Mesendoderm (in vitro differentiated cells): ENCODE results near the gene FES.

Experiments
- DNase-seq: peaks from one replicate; pipeline ENCODE4 v3.0.0; 2013
- H2AK5ac ChIP-seq: 2 replicates; pipeline ENCODE4 v1.6.1; 2013; ENCODE audit warnings: low read length, inconsistent platforms
- H2BK120ac ChIP-seq: 2 replicates; pipeline ENCODE4 v1.6.1; 2013; ENCODE audit warnings: low read depth, mild to moderate bottlenecking, low read length, moderate library complexity, mixed read lengths
- H2BK15ac ChIP-seq: replicated peaks from 2 replicates; pipeline ENCODE4 v1.6.1; 2013; ENCODE audit warnings: low read depth, mild to moderate bottlenecking, moderate library complexity
- H2BK5ac ChIP-seq: 2 replicates; pipeline ENCODE4 v1.6.1; 2013; ENCODE audit warnings: low read length, inconsistent platforms
- H3K18ac ChIP-seq: 2 replicates; pipeline ENCODE4 v1.6.1; 2013; ENCODE audit warnings: mild to moderate bottlenecking, low read length, mixed read lengths
- H3K23ac ChIP-seq: one replicate; pipeline ENCODE4 v1.6.1; 2013; ENCODE audit warnings: low read length
- H3K27ac ChIP-seq: 2 replicates; pipeline ENCODE4 v1.5.1; 2013; ENCODE audit warnings: low read depth, mild to moderate bottlenecking, inconsistent platforms, low read length, moderate library complexity
- H3K27me3 ChIP-seq: 2 replicates; pipeline ENCODE4 v1.6.1; 2013; ENCODE audit warnings: low read length, control low read depth, mild to moderate bottlenecking, inconsistent platforms; ENCODE audit not compliant: insufficient read depth, poor library complexity
- H3K36me3 ChIP-seq: 2 replicates; pipeline ENCODE4 v1.6.1; 2013; ENCODE audit warnings: low read length, inconsistent platforms; ENCODE audit not compliant: control insufficient read depth, insufficient read depth
- H3K4ac ChIP-seq: one replicate; pipeline ENCODE4 v1.6.1; 2013; ENCODE audit warnings: low read depth, mild to moderate bottlenecking, low read length, moderate library complexity
- H3K4me1 ChIP-seq: 2 replicates; pipeline ENCODE4 v1.6.1; 2013; ENCODE audit warnings: low read depth, low read length, inconsistent platforms; ENCODE audit not compliant: control insufficient read depth
- H3K4me2 ChIP-seq: 2 replicates; pipeline ENCODE4 v1.6.1; 2013; ENCODE audit warnings: low read length
- H3K4me3 ChIP-seq: 2 replicates; pipeline ENCODE4 v1.5.1; 2013; ENCODE audit warnings: mild to moderate bottlenecking, low read length
- H3K56ac ChIP-seq: one replicate; pipeline ENCODE4 v1.6.1; 2013; ENCODE audit warnings: low read length
- H3K79me1 ChIP-seq: 2 replicates; pipeline ENCODE4 v1.6.1; 2013; ENCODE audit warnings: low read length, inconsistent platforms
- H3K79me2 ChIP-seq: 2 replicates; pipeline ENCODE4 v1.6.1; 2013; ENCODE audit warnings: mild to moderate bottlenecking, low read length; ENCODE audit not compliant: control insufficient read depth, insufficient read depth
- H3K9ac ChIP-seq: 2 replicates; pipeline ENCODE4 v1.6.1; 2013; ENCODE audit warnings: low read length, inconsistent platforms
- H4K5ac ChIP-seq: one replicate; pipeline ENCODE4 v1.6.1; 2013; ENCODE audit warnings: low read length
- H4K8ac ChIP-seq: one replicate; pipeline ENCODE4 v1.6.1; 2013; ENCODE audit warnings: low read depth, mild to moderate bottlenecking, control low read depth, low read length, moderate library complexity
- WGBS: extraction: QIAGEN DNeasy Blood & Tissue Kit; methylation state at CpG from one replicate; pipeline ENCODE4 v1.1.7; 2013; ENCODE audit warnings: low lambda C conversion rate, missing lambda C conversion rate; ENCODE audit not compliant: insufficient coverage; ENCODE audit errors: extremely low coverage; 5-methylcytosine and 5-hydroxymethylcytosine counted together

The FES gene

GRCh38 chr15:90871139-90871715 lies 13.1 kb upstream of the FES start:
- no CpG with 5 or more reads among the region's 71 CpGs for WGBS
- DNase-seq: peak; percentile 19
- Histone ChIP-seq H2BK5ac (peak overlapping the region; percentile 49), H2BK15ac (no peak overlapping the region), H3K27ac (peak overlapping the region; percentile 59), H3K9ac (peak overlapping the region; percentile 91), H3K4me2 (peak overlapping the region; percentile 53), H3K18ac (peak overlapping the region; percentile 97), H4K8ac (peak overlapping the region; percentile 59), H3K4me1 (peaks cover 31% of the 10 kb centered on the region), H3K27me3 (no peaks in the 10 kb centered on the region), H3K56ac (peak overlapping the region; percentile 94), H3K79me1 (peaks cover 9% of the 10 kb centered on the region), H2BK120ac (peak overlapping the region; percentile 73), H2AK5ac (no peak overlapping the region), H3K36me3 (peaks cover under 1% of the 10 kb centered on the region), H4K5ac (no peak overlapping the region), H3K23ac (peak overlapping the region; percentile 29), H3K4ac (peak overlapping the region; percentile 99), H3K4me3 (peak overlapping the region; percentile 68), H3K79me2 (peaks cover 33% of the 10 kb centered on the region)

- Histone ChIP-seq H2BK120ac (peak overlapping the region; percentile 29), H3K27me3 (no peaks in the 10 kb centered on the region), H2AK5ac (no peak overlapping the region), H3K79me1 (peaks cover 9% of the 10 kb centered on the region), H3K4me3 (peak overlapping the region; percentile 68), H3K36me3 (peaks cover 2% of the 10 kb centered on the region), H3K23ac (no peak overlapping the region), H3K79me2 (peaks cover 33% of the 10 kb centered on the region), H3K18ac (peak overlapping the region; percentile 97), H3K4ac (peak overlapping the region; percentile 99), H3K4me1 (peaks cover 31% of the 10 kb centered on the region), H3K9ac (peak overlapping the region; percentile 91), H3K4me2 (peak overlapping the region; percentile 92), H3K56ac (peak overlapping the region; percentile 94), H3K27ac (peak overlapping the region; percentile 59), H4K5ac (no peak overlapping the region), H2BK15ac (no peak overlapping the region), H2BK5ac (no peak overlapping the region), H4K8ac (peak overlapping the region; percentile 59)
- DNase-seq: peak; percentile 62
- no CpG with 5 or more reads among the region's 77 CpGs for WGBS
Measured at GRCh38 chr15:90871716-90872485, 12.4 kb upstream of the FES start.

- Histone ChIP-seq H3K4me1 (peaks cover 31% of the 10 kb centered on the region), H3K4me2 (peak overlapping the region; percentile 92), H4K8ac (no peak overlapping the region), H3K4me3 (peak overlapping the region; percentile 68), H3K18ac (peak overlapping the region; percentile 97), H3K23ac (peak overlapping the region; percentile 3), H2BK15ac (no peak overlapping the region), H3K4ac (peak overlapping the region; percentile 65), H3K79me2 (peaks cover 33% of the 10 kb centered on the region), H2AK5ac (peak overlapping the region; percentile 22), H3K79me1 (peaks cover 9% of the 10 kb centered on the region), H3K56ac (peak overlapping the region; percentile 94), H3K36me3 (peaks cover 2% of the 10 kb centered on the region), H3K27me3 (no peaks in the 10 kb centered on the region), H3K27ac (peak overlapping the region; percentile 59), H2BK5ac (peak overlapping the region; percentile 74), H3K9ac (peak overlapping the region; percentile 91), H2BK120ac (peak overlapping the region; percentile 5), H4K5ac (no peak overlapping the region)
- peak; percentile 35 for DNase-seq
- WGBS: no CpG with 5 or more reads among the region's 12 CpGs
Measured at GRCh38 chr15:90872486-90873184, 11.7 kb upstream of the FES start.

- peak overlapping the region; percentile 59 for H3K27ac ChIP-seq
- H3K27me3 ChIP-seq: no peaks in the 10 kb centered on the region
- H3K9ac ChIP-seq: peak overlapping the region; percentile 91
- no peak overlapping the region for H2BK5ac ChIP-seq
- no peak overlapping the region for H2BK15ac ChIP-seq
- H4K5ac ChIP-seq: no peak overlapping the region
- no peak overlapping the region for H3K4me3 ChIP-seq
- no CpG with 5 or more reads among the region's 6 CpGs for WGBS
- peaks cover 9% of the 10 kb centered on the region for H3K79me1 ChIP-seq
- H2AK5ac ChIP-seq: peak overlapping the region; percentile 27
- peaks cover 26% of the 10 kb centered on the region for H3K4me1 ChIP-seq
- peak overlapping the region; percentile 30 for H3K23ac ChIP-seq
- peaks cover 3% of the 10 kb centered on the region for H3K36me3 ChIP-seq
- H3K4me2 ChIP-seq: peak overlapping the region; percentile 13
- peaks cover 33% of the 10 kb centered on the region for H3K79me2 ChIP-seq
- H3K56ac ChIP-seq: peak overlapping the region; percentile 94
- no peak overlapping the region for H4K8ac ChIP-seq
- H3K18ac ChIP-seq: peak overlapping the region; percentile 97
- no peak overlapping the region for H2BK120ac ChIP-seq
- peak overlapping the region; percentile 65 for H3K4ac ChIP-seq
- DNase-seq: no peak
Measured at GRCh38 chr15:90873488-90873997, 10.8 kb upstream of the FES start.

GRCh38 chr15:90873998-90874605 lies 10.2 kb upstream of the FES start:
- Histone ChIP-seq H4K5ac (no peak overlapping the region), H3K4me2 (peak overlapping the region; percentile 13), H3K56ac (peak overlapping the region; percentile 94), H3K27ac (no peak overlapping the region), H2BK120ac (no peak overlapping the region), H2BK15ac (no peak overlapping the region), H3K4ac (no peak overlapping the region), H3K79me2 (peaks cover 33% of the 10 kb centered on the region), H3K23ac (no peak overlapping the region), H3K18ac (no peak overlapping the region), H3K27me3 (no peaks in the 10 kb centered on the region), H4K8ac (no peak overlapping the region), H3K79me1 (peaks cover 9% of the 10 kb centered on the region), H3K9ac (peak overlapping the region; percentile 60), H2BK5ac (peak overlapping the region; percentile 43), H3K4me3 (no peak overlapping the region), H3K36me3 (peaks cover 3% of the 10 kb centered on the region), H3K4me1 (peaks cover 22% of the 10 kb centered on the region), H2AK5ac (peak overlapping the region; percentile 27)
- DNase-seq: peak; percentile 55
- no CpG with 5 or more reads among the region's 15 CpGs for WGBS
